HT-29 (cell line): ENCODE measurements around the gene TMEM52B. TPM values are rescaled to one million over a fixed set of nuclear protein-coding genes. Genes with fewer than 3 reads are reported as not detected.

ENCODE experiments used
- DNase-seq: peaks from one replicate; pipeline ENCODE4 v3.0.0-alpha.2; 2015; ENCODE audit warnings: low spot score
- total RNA-seq: library from RNA; depleted of rRNA; stranded (reverse); fragments of >200 nt; shearing (Covaris generic); gene quantifications from 2 replicates; pipeline ENCODE4 v1.2.3, GENCODE V29; 2014; rRNA removed

Gene TMEM52B
- not detected in 2 replicates for total RNA-seq

GRCh38 chr12:10178821-10179220 lies at the start of gene TMEM52B:
Gene TMEM52B, plus strand, starts transcription at chr12:10179032. Its CDS starts 543 bp downstream, at chr12:10179575.
- no peak for DNase-seq

GRCh38 chr12:10130042-10130441 lies 48.8 kb upstream of the TMEM52B start, which contains the start of gene CLEC7A:
Gene CLEC7A, minus strand, starts transcription at chr12:10130199. Its CDS starts 117 bp downstream, at chr12:10130082.
- no peak for DNase-seq

- no peak for DNase-seq
These were observed 47.6 kb upstream of the TMEM52B start for GRCh38 chr12:10131111-10131690.

GRCh38 chr12:10132850-10133370 lies 45.9 kb upstream of the TMEM52B start:
- DNase-seq: no peak

- DNase-seq: no peak
These were observed 43.7 kb upstream of the TMEM52B start for GRCh38 chr12:10135126-10135525.

GRCh38 chr12:10136637-10137205 lies 42.1 kb upstream of the TMEM52B start:
- DNase-seq: no peak

GRCh38 chr12:10140001-10140400 lies 38.8 kb upstream of the TMEM52B start:
- DNase-seq: peak; percentile 59

- no peak for DNase-seq
These were observed 35.7 kb upstream of the TMEM52B start for GRCh38 chr12:10142976-10143589.

- DNase-seq: no peak
These were observed 31.0 kb upstream of the TMEM52B start for GRCh38 chr12:10147714-10148403.

- DNase-seq: no peak
These were observed 27.2 kb upstream of the TMEM52B start for GRCh38 chr12:10151621-10152020.

GRCh38 chr12:10153271-10154144 lies 25.3 kb upstream of the TMEM52B start:
- peak; percentile 52 for DNase-seq

- no peak for DNase-seq
These were observed 24.7 kb upstream of the TMEM52B start for GRCh38 chr12:10154145-10154496.

GRCh38 chr12:10155966-10156365 lies 22.9 kb upstream of the TMEM52B start:
- no peak for DNase-seq

- no peak for DNase-seq
These were observed 20.4 kb upstream of the TMEM52B start for GRCh38 chr12:10158406-10158805.

GRCh38 chr12:10159280-10159679 lies 19.6 kb upstream of the TMEM52B start:
- no peak for DNase-seq

GRCh38 chr12:10160617-10161385 lies 18.0 kb upstream of the TMEM52B start:
- no peak for DNase-seq

- DNase-seq: no peak
These were observed 15.7 kb upstream of the TMEM52B start for GRCh38 chr12:10163084-10163483.

- DNase-seq: no peak
These were observed 13.4 kb upstream of the TMEM52B start for GRCh38 chr12:10165421-10165820.

GRCh38 chr12:10167599-10167998 lies 11.2 kb upstream of the TMEM52B start:
- no peak for DNase-seq

- no peak for DNase-seq
These were observed 9.7 kb upstream of the TMEM52B start for GRCh38 chr12:10169104-10169503.

GRCh38 chr12:10170216-10170615 lies 8.6 kb upstream of the TMEM52B start:
- DNase-seq: no peak
